Transverse colon (tissue), 4 donors: ENCODE results near the gene CD300H. TPM values are rescaled to one million over a fixed set of nuclear protein-coding genes. Genes with fewer than 3 reads are reported as not detected.

Experiments
- DNase-seq: peaks from one replicate; pipeline ENCODE4 v3.0.0-alpha.2; 2019
- H3K27ac ChIP-seq, 4 donors: fragments of 200-600 bp; sonication (generic); 2 replicates each; pipeline ENCODE4 v1.5.1; 2016 to 2018; ENCODE audit warnings: inconsistent platforms in 4 of 4
- H3K27me3 ChIP-seq: fragments of 200-600 bp; sonication (generic); 2 replicates; pipeline ENCODE4 v1.5.1; 2017; ENCODE audit warnings: inconsistent platforms
- H3K36me3 ChIP-seq, 4 donors: fragments of 200-600 bp; sonication (generic); 2 replicates each; pipeline ENCODE4 v1.5.1; 2017 to 2019; ENCODE audit warnings: inconsistent platforms in 4 of 4
- H3K4me1 ChIP-seq, 4 donors: fragments of 200-600 bp; sonication (generic); 2 replicates each; pipeline ENCODE4 v1.5.1; 2017 to 2020; ENCODE audit warnings: inconsistent platforms in 4 of 4
- H3K4me3 ChIP-seq, 4 donors: fragments of 200-600 bp; sonication (generic); 1 replicate in 1 of 4; 2 replicates in 3 of 4; pipeline versions ENCODE4 v1.5.1 to v1.6.1; 2017 to 2019; ENCODE audit warnings: inconsistent platforms in 4 of 4
- H3K9me3 ChIP-seq, 2 donors: fragments of 200-600 bp; sonication (generic); 2 replicates each; pipeline ENCODE4 v1.5.1; 2017 to 2019; ENCODE audit warnings: inconsistent platforms in 2 of 2
- EP300 ChIP-seq: sonication (generic); formaldehyde crosslinking; IDR thresholded peaks from one replicate; pipeline ENCODE4 v1.6.1; 2017; ENCODE audit warnings: antibody characterized with exemption, low read depth
- POLR2A ChIP-seq: fragments of 450-650 bp; IDR thresholded peaks from one replicate; pipeline ENCODE4 v1.6.1; 2016; ENCODE audit warnings: antibody characterized with exemption, mild to moderate bottlenecking, moderate library complexity
- POLR2AphosphoS5 ChIP-seq, 3 donors: sonication (generic); formaldehyde crosslinking; IDR thresholded peaks; one replicate each; pipeline ENCODE4 v1.6.1; 2016; ENCODE audit warnings: antibody characterized with exemption in 3 of 3
- WGBS, 2 donors: methylation state at CpG; one replicate each; pipeline ENCODE4 v1.1.5; 2018; ENCODE audit warnings: low coverage in 1 of 2; 5-methylcytosine and 5-hydroxymethylcytosine counted together
- in situ Hi-C, 4 donors: fragments of 200-750 bp; cut with MboI; loops; one replicate each; pipeline versions ENCODE4 v1.15.0 to v1.15.1; 2017; ENCODE audit warnings: low sequenced_read_pairs in 3 of 4, low pct_ligation_motif_present in 1 of 4, low pct_unique_long_range_greater_than_20kb in 1 of 4
- intact Hi-C: fragments of 100-400 bp; cut with DNase I; formaldehyde crosslinking; loops from one replicate; pipeline ENCODE4 v1.15.1; 2023; ENCODE audit warnings: low total_unique reads
- total RNA-seq, 4 donors: library from RNA; depleted of rRNA; stranded (reverse); fragments of >200 nt; gene quantifications; one replicate each; pipeline ENCODE4 v1.1.0, GENCODE V29; 2016
- TF ChIP-seq, protein P1 (sequence below), 5 experiments: fragments of 200-600 bp in 3 of 5; fragments of 450-650 bp in 2 of 5; sonication (generic) in 3 of 5; IDR thresholded peaks; 1 replicate in 2 of 5; 2 replicates in 3 of 5; pipeline ENCODE4 v1.5.1; 2016 to 2017; ENCODE audit warnings: antibody characterized with exemption in 5 of 5, inconsistent platforms in 3 of 5, mild to moderate bottlenecking in 2 of 5, moderate library complexity in 1 of 5

CD300H gene
- total RNA-seq, 4 donors from 2014 or later = not detected

DNA sequence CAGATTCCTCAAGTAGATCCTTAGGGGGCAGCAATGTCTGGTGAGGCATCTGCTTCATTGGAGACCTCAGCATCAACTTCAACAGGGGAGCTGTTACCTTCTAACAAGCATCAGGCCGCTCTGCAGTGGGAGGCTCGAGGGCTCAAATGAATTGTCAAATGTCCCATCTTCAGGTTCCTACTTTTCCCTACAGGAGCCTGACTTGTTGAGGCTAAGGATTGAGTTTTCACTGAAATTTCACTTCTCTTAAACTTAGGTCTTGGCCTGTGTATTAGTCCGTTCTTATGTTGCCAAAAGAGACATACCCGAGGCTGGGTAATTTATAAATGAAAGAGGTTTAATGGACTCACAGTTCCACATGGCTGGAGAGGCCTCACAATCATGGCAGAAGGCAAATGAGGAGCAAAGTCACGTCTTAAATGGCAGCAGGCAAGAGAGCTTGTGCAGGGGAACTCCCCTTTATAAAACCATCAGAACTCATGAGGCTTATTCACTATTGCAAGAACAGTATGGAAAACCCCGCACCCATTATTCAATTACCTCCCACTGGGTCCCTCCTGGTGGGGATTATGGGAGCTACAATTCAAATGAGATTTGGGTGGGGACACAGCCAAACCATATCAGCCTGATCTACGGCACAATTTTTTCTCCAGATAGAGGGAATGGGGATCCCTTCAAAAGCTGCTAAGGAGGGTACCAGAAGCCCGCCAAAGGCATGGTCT lies 29.9 kb upstream of the CD300H start:
- in situ Hi-C loops = no loop called here
- 57 to 75% methylated on average over 7 to 8 of the region's 8 CpGs for WGBS, 2 donors
- TF ChIP-seq EP300 (no peak), POLR2A (no peak), POLR2AphosphoS5 (IDR thresholded peaks at IDR 0.05) (no peak)
- TF ChIP-seq, protein P1, sequence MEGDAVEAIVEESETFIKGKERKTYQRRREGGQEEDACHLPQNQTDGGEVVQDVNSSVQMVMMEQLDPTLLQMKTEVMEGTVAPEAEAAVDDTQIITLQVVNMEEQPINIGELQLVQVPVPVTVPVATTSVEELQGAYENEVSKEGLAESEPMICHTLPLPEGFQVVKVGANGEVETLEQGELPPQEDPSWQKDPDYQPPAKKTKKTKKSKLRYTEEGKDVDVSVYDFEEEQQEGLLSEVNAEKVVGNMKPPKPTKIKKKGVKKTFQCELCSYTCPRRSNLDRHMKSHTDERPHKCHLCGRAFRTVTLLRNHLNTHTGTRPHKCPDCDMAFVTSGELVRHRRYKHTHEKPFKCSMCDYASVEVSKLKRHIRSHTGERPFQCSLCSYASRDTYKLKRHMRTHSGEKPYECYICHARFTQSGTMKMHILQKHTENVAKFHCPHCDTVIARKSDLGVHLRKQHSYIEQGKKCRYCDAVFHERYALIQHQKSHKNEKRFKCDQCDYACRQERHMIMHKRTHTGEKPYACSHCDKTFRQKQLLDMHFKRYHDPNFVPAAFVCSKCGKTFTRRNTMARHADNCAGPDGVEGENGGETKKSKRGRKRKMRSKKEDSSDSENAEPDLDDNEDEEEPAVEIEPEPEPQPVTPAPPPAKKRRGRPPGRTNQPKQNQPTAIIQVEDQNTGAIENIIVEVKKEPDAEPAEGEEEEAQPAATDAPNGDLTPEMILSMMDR (IDR thresholded peaks at IDR 0.05) = no peak

DNA sequence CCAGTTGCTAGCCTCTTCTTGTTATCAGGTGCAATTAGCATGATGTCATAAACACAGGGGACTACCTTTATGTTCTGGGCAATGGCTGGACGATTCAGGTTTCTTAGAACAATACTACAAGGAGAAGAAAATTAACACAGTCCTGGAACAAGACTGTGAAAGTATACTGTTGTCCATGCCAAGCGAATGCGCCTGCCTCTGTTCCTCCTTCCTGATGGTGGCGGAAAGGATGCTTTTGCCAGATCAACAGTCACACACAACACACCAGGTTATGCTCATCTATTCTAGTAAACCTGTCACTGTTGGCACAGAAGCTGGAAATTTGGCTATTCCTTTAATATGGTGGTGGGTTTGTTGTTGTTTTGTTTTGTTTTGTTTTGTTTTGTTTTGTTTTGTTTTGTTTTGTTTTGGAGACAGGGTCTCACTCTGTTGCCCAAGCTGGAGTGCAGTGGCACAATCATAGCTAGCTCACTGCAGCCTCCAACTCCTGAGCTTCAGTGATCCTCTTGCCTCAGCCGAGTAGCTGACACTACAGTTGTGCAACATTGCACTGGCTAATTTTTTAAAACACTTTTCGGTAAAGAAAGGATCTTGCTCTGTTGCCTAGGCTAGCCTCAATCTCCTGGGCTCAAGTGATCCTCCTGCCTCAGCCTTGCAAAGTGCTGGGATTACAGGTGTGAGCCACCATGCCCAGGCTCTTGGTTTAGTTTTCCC lies 27.9 kb upstream of the CD300H start:
- intact Hi-C loops = no loop called here
- no peak overlapping the region for H3K4me3 ChIP-seq
- no peaks in the 10 kb centered on the region for H3K36me3 ChIP-seq
- no peaks in the 10 kb centered on the region for H3K4me1 ChIP-seq
- TF ChIP-seq POLR2AphosphoS5 (IDR thresholded peaks at IDR 0.05) (no peak), EP300 (no peak), POLR2A (no peak)
- TF ChIP-seq, protein P1 (IDR thresholded peaks at IDR 0.05) = no peak
- DNase-seq = no peak
- WGBS, 2 donors = 64 to 68% methylated on average over 4 to 6 of the region's 6 CpGs
- H3K9me3 ChIP-seq = no peaks in the 10 kb centered on the region
- no peak overlapping the region for H3K27ac ChIP-seq
- in situ Hi-C loops = no loop called here
- peaks cover 5% of the 10 kb centered on the region for H3K27me3 ChIP-seq

More for the DNA sequence above, 29.9 kb upstream of the CD300H start:
- intact Hi-C loops = loop anchor here (1.0 kb wide), 1 partner anchor 10 kb away; no protein-coding TSS in a partner anchor
- peaks cover 5% of the 10 kb centered on the region for H3K27me3 ChIP-seq
- H3K36me3 ChIP-seq = no peaks in the 10 kb centered on the region
- DNase-seq = no peak
- H3K4me1 ChIP-seq = no peaks in the 10 kb centered on the region
- no peaks in the 10 kb centered on the region for H3K9me3 ChIP-seq
- no peak overlapping the region for H3K4me3 ChIP-seq
- H3K27ac ChIP-seq = no peak overlapping the region

DNA sequence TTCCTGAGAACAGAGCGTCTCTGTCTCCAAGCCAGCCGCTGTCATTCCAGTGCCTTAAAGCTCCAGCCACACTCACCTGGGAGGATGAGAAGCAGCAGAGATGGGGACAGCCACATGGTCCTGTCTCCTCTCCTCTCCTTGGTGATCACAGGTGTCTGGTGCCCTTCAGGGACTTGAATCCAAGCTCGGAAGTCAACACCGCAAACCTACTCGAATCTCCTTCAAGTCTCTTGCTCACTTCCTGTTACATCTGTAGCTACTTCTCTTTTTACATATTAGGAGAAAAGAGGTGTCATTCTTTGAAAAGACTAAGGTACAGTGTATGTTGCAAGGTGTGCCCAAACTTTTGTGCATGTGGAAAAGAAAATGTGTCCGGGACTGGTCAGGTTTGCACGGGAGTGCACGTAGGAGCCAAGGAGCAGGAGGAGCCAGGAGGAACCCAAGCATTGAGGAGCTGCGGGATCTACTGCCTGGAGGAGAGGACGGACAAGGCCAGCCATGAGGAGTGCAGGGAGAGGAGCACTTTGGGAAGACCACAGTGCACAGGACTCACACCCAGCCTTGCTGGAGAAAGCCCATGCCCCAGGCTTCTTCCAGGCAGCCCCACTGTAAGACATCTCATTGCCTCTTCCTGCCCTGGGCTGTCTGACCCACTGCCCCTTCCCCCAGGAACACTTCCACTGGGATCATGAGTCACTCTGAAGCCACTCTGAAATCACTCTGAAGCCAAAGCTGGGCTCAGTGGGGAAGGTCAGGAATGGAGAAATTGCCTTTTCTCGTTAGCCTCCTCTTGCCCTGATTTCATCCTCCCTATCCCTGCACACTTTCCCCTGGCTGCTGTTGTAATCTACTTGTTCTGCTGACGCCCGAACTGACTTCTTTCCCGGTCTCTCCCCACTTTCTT lies 25.0 kb upstream of the CD300H start, which contains the start of gene CD300LD:
Gene CD300LD, minus strand, starts transcription at position 197 of the 904 bp plus-strand sequence. Its CDS starts 81 bp downstream, at position 116.
- no peaks in the 10 kb centered on the region for H3K4me1 ChIP-seq
- intact Hi-C loops = no loop called here
- H3K27ac ChIP-seq = no peak within 1 kb of the TSS
- H3K36me3 ChIP-seq = no peaks in the 10 kb centered on the region
- DNase-seq = no peak
- 78% methylated on average over 5 to 14 of the region's 14 CpGs for WGBS, 2 donors
- no peak within 1 kb of the TSS for H3K4me3 ChIP-seq
- H3K27me3 ChIP-seq = no peaks in the 10 kb centered on the region
- no peaks in the 10 kb centered on the region for H3K9me3 ChIP-seq
- in situ Hi-C loops = no loop called here
- TF ChIP-seq, protein P1 (IDR thresholded peaks at IDR 0.05) = no peak
- TF ChIP-seq EP300 = no peak
- TF ChIP-seq POLR2A = no peak
- TF ChIP-seq POLR2AphosphoS5 (IDR thresholded peaks at IDR 0.05) = no peak

DNA sequence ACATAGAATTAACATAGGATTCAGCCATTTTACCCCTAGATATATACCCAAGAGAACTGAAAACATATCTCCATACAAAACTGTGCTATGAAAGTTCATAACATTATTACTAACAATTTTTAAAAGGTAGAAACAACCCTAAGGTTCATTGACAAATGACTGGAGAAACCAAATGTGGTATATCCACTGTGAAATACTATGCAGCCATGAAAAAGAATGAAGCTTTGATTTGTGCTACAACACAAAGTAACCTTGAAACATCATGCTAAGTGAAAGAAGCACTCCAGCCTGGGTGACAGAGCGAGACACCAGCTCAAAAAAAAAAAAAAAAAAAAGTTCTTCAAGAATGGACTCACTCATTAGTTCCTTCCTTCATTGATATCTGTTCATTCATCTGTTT lies 24.2 kb upstream of the CD300H start:
- no peak overlapping the region for H3K4me3 ChIP-seq
- in situ Hi-C loops (no loop called here), intact Hi-C loops (no loop called here)
- no peak for TF ChIP-seq EP300
- no peak for TF ChIP-seq POLR2A
- TF ChIP-seq POLR2AphosphoS5 (IDR thresholded peaks at IDR 0.05) = no peak
- TF ChIP-seq, protein P1 (IDR thresholded peaks at IDR 0.05) = no peak
- H3K36me3 ChIP-seq = no peaks in the 10 kb centered on the region
- 78 to 100% methylated on average over 1 of the region's 1 CpG for WGBS, 2 donors
- no peaks in the 10 kb centered on the region for H3K27me3 ChIP-seq
- H3K9me3 ChIP-seq = no peaks in the 10 kb centered on the region
- no peak for DNase-seq
- no peaks in the 10 kb centered on the region for H3K4me1 ChIP-seq
- no peak overlapping the region for H3K27ac ChIP-seq
